HUES64 (cell line): ENCODE results near the gene DGUOK.
A peak's percentile ranks its signal among the peaks of the same experiment; 100 is the strongest.

Experiments
- H3K27ac ChIP-seq: 2 replicates; pipeline ENCODE4 v1.7.0; 2013; ENCODE audit warnings: low read depth, low read length, inconsistent platforms
- H3K27me3 ChIP-seq: 2 replicates; pipeline ENCODE4 v1.6.1; 2013; ENCODE audit warnings: mild to moderate bottlenecking, low read length; ENCODE audit not compliant: insufficient read depth
- H3K36me3 ChIP-seq: 2 replicates; pipeline ENCODE4 v1.6.1; 2013; ENCODE audit warnings: mild to moderate bottlenecking, low read length; ENCODE audit not compliant: insufficient read depth
- H3K4me1 ChIP-seq: 2 replicates; pipeline ENCODE4 v1.6.1; 2013; ENCODE audit warnings: mild to moderate bottlenecking, low read length, moderate library complexity; ENCODE audit not compliant: insufficient read depth
- H3K4me3 ChIP-seq: 2 replicates; pipeline ENCODE4 v1.5.1; 2013; ENCODE audit warnings: mild to moderate bottlenecking, low read length, moderate library complexity
- H3K9ac ChIP-seq: 2 replicates; pipeline ENCODE4 v1.6.1; 2013; ENCODE audit warnings: mild to moderate bottlenecking, low read depth, low read length
- H3K9me3 ChIP-seq: 2 replicates; pipeline ENCODE4 v1.6.1; 2013; ENCODE audit warnings: low read depth, low read length; ENCODE audit not compliant: insufficient read depth
- WGBS: fragments of 150-250, 120-280 bp; methylation state at CpG from one replicate; pipeline ENCODE4 v1.1.7; 2013; ENCODE audit warnings: missing lambda C conversion rate; 5-methylcytosine and 5-hydroxymethylcytosine counted together

The DGUOK gene

DNA sequence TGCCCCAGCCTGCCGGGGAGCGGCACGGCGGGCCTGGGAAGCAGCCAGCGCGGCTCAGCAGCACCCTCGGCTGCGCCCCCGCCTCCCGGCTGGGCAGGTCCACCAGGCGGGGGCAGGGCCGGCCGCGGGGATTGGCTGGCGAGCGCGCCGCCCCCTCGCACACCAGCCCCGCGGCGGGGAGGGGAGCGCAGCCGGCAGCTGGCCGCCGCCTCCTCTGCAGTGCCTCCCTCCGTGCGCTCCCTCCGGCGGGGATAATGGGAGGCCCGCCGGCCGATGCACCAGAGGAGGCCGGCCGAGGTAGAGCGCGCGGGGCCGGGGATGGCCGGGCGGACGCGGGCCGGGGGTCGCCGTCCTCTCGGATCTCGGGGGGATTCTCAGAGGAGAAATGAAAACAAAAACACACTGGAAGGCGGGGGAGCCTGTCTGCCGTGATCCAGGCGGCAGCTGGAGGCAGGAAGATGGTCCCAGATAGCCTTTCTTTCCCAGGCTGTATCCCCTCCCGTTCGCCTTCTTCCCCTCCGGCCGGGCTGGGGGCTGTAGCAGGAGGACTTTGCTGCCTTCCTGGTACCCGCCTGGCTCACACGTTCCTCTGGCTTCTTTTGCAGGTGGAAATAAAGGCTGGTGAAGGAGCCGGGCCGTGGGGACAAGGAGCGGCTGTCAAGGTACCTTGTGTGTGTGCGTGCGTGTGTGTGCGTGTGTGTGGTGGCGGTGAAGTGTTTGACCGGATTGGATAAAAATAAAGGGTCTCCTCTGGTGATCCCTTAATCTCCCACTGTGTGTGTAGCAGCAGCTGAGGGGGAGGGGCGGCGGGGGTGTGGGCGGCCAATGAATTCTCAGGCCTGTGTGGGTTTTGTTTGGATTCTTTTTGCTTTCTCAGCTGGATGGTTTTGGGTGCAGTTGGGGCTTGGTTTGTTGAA lies 76.1 kb downstream of the DGUOK start:
- peak overlapping the region; percentile 83; the same call in 1 of the 2 replicates for H3K27ac ChIP-seq
- WGBS: under 1% methylated on average over 68 of the region's 68 CpGs
- peak overlapping the region; percentile 65 for H3K9ac ChIP-seq
- H3K4me1 ChIP-seq: peaks cover 44% of the 10 kb centered on the region
- no peaks in the 10 kb centered on the region for H3K9me3 ChIP-seq
- H3K36me3 ChIP-seq: no peaks in the 10 kb centered on the region
- H3K27me3 ChIP-seq: no peaks in the 10 kb centered on the region; the same call in 1 of the 2 replicates
- H3K4me3 ChIP-seq: peak overlapping the region; percentile 80

DNA sequence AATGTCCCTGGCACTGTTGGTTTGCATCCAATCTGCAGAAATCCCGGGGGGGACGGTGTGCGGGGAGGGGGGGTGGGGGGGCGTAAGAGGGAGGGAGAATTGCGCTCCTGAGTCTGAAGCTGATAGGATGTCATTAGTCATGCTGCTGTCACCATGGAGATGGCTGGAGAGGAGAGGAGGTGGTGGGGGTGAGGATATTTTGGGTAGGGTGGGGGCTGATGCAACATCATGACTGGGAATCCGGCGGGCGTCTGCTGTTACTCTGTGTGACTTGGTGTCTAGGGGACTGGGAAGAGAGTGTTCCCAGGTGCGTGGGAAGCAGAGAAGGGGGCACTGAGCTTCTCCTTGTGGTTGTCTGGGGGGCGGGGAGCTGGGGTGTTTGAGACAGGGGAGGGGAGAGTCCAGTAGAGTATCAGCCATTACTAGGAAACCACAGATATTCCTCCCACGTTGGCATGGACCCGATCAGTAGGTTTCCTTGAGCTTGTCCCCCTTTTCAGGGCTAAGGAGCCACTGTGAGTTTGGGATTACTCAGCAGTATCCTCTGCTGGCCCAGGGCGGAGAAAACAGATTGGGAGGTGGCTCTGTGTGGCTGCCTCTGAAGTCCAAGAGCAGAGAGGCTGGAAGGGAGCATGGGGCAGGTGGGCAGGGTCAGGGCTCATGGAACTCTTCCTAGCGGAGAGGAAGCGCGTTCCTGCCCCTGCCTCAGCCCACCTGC lies 77.0 kb downstream of the DGUOK start:
- peak overlapping the region; percentile 80 for H3K4me3 ChIP-seq
- no peak overlapping the region for H3K9ac ChIP-seq
- H3K27ac ChIP-seq: no peak overlapping the region; the same call in 1 of the 2 replicates
- H3K27me3 ChIP-seq: no peaks in the 10 kb centered on the region; the same call in 1 of the 2 replicates
- H3K36me3 ChIP-seq: no peaks in the 10 kb centered on the region
- H3K4me1 ChIP-seq: peaks cover 53% of the 10 kb centered on the region
- no peaks in the 10 kb centered on the region for H3K9me3 ChIP-seq
- 29% methylated on average over 16 of the region's 16 CpGs for WGBS

DNA sequence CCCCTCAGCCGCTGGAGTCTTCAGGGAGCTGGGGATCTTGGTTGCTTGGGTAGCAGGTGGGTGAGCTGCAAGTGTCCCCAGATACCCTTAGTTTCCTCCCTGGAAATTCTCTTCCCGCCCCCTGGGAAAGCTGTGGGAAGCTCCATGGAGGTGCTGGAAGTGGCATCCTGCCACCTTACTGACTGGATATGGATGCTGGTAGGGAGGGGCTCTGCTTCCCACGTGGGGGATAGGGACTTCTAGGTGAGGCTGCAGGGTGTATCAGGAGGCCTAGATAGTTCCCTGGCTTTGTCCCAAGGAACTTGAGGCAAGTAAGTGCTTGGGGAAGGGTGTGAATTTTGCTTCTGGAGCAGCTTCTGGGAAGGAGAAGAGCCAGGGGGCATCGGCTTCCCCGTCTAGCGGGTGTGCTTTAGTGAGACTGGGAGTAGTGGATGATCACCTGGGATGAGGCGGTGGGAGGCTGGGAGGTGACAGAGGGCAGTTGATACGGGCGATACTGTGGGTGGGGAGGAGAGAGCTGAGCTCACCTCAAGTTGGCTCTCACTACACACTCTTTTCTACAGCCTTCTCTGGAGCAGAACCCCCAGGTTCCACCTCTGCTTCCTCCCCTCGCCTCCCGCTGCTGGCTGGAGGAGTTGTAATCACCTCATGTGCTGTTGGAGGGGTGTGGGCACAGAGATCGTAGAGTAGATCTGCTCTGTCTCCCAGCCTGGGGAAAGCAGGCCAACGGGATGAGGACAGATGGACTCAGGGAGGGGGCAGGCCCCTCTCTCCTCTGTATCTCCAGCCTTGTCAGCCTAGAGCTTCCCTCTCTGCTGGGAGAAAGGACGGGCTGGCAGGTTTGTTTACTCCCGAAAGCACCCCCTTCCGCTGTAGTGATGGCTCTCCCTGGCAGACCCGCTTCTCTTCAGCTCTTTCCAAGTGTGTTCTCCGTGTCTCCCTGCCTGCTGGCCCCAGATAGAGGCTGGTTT lies 77.8 kb downstream of the DGUOK start:
- Histone ChIP-seq H3K4me3 (peak overlapping the region; percentile 3; the same call in 1 of the 2 replicates), H3K9me3 (no peaks in the 10 kb centered on the region), H3K4me1 (peaks cover 59% of the 10 kb centered on the region), H3K36me3 (no peaks in the 10 kb centered on the region; the same call in 1 of the 2 replicates), H3K9ac (no peak overlapping the region), H3K27ac (no peak overlapping the region), H3K27me3 (no peaks in the 10 kb centered on the region; the same call in 1 of the 2 replicates)
- WGBS: 80% methylated on average over 15 of the region's 18 CpGs

DNA sequence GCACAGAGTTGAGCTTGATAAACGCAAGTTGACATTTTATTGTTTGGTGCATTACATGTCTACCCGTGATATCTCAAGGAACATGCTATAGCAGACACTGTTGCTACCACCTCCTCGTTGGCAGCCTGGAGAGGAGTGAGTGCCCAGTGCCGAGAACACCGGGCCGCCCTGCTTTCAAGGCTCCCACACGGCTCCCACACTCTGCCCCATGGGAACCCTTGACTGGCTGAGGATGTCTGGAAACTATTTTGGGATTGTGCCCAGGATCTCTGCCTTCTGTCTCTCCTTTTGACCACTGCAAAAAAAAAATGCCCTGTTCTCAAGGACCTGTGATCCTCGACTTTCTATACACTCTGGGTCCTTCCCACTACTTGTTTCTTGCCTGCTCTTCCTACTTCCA lies 79.1 kb downstream of the DGUOK start:
- Histone ChIP-seq H3K4me3 (no peak overlapping the region), H3K4me1 (peaks cover 51% of the 10 kb centered on the region), H3K27me3 (no peaks in the 10 kb centered on the region; the same call in 1 of the 2 replicates), H3K9ac (no peak overlapping the region), H3K27ac (no peak overlapping the region), H3K36me3 (no peaks in the 10 kb centered on the region; the same call in 1 of the 2 replicates), H3K9me3 (no peaks in the 10 kb centered on the region)
- WGBS: 90% methylated on average over 8 of the region's 8 CpGs

DNA sequence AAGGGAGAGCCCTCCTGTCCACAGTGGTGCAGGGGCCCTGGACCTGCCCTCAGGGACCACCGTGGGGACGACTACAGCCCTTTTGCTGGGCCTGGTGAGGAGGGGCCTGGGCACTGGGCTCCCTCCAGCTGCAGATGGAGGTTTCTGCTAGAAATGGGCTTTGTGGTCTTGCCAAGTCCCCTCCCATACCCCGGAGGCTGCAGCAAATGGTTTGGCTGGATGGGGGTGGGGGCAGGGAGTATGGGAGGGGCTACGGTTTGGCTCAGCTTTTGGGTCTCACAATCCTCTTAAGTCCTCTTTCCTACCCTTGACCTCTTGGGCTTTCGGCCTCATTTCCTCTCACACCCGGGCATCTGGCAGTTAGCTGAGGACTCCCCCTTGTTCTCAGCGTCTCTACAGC lies 79.8 kb downstream of the DGUOK start:
- Histone ChIP-seq H3K27me3 (no peaks in the 10 kb centered on the region; the same call in 1 of the 2 replicates), H3K4me3 (no peak overlapping the region), H3K4me1 (peaks cover 46% of the 10 kb centered on the region), H3K27ac (no peak overlapping the region), H3K9ac (no peak overlapping the region), H3K9me3 (no peaks in the 10 kb centered on the region), H3K36me3 (no peaks in the 10 kb centered on the region; the same call in 1 of the 2 replicates)
- 47% methylated on average over 6 of the region's 7 CpGs for WGBS

DNA sequence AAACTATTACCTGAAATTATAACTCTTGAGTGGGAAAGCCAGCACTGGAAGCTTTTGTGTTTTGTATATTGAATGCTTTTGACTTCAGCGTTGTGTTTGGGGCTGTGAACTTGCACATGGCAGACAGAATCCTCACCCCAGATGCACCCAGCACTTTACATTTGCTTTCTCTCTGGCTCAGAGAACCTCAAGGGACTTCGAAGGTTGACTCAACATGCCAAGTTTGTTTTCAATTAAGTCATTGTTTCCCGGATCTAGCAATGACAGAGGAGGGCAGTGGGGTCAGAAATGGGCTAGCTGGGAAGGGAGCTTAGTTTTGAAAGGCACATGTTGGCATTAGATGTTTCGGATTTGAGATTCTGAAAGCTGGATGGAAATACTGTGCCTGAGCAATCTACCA lies 80.4 kb downstream of the DGUOK start:
- no peak overlapping the region for H3K27ac ChIP-seq
- WGBS: 77% methylated on average over 4 of the region's 4 CpGs
- H3K36me3 ChIP-seq: no peaks in the 10 kb centered on the region; the same call in 1 of the 2 replicates
- H3K9me3 ChIP-seq: no peaks in the 10 kb centered on the region
- no peaks in the 10 kb centered on the region; the same call in 1 of the 2 replicates for H3K27me3 ChIP-seq
- H3K4me1 ChIP-seq: peaks cover 44% of the 10 kb centered on the region
- no peak overlapping the region for H3K4me3 ChIP-seq
- H3K9ac ChIP-seq: no peak overlapping the region

DNA sequence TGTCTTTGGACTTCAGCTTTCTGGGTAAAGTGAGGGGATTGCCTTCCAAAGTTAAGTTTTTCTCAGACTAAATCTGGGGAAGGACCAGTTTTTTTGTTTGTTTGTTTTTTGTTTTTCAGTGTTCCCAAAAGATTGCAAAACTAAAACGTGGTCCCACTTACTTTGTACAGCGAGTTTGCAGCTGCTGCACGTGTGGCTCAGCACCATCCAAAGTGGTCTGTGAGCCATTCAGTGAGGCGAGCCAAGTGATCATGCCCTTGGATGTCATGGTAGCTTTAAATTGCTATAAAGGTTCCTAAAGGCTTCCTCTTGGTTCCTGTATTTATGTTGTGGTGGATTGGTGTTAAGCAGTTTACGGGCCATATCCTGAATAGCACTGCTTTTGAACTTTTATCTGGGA lies 81.0 kb downstream of the DGUOK start:
- Histone ChIP-seq H3K9me3 (no peaks in the 10 kb centered on the region), H3K4me3 (no peak overlapping the region), H3K9ac (no peak overlapping the region), H3K27me3 (no peaks in the 10 kb centered on the region; the same call in 1 of the 2 replicates), H3K4me1 (peaks cover 44% of the 10 kb centered on the region), H3K36me3 (no peaks in the 10 kb centered on the region; the same call in 1 of the 2 replicates), H3K27ac (no peak overlapping the region)
- WGBS: 91% methylated on average over 5 of the region's 5 CpGs
